Stimulated activated CD4-positive, alpha-beta T cell treated with anti-CD3 and anti-CD28 coated beads, Interleukin-1b, Interleukin-23, amount 100 ng/mL, for 1 hour (primary cell): Measurements from ENCODE around the gene TBC1D16.
"Not testable (repeated sequence)": the region's sequence is repeated elsewhere in the genome, so short reads cannot be mapped to it uniquely, and the experiment has no call there.

Experiments used
- DNase-seq, 2 donors: peaks; one replicate each; pipeline ENCODE4 v3.0.0-alpha.2; 2020; ENCODE audit warnings: low read depth in 2 of 2

Gene TBC1D16

GRCh38 chr17:80053102-80053501 is 17.4 kb upstream of the TBC1D16 start:
- no peak for DNase-seq

GRCh38 chr17:80051681-80052080 is 16.0 kb upstream of the TBC1D16 start:
- DNase-seq = no peak

- DNase-seq = no peak
These were observed 15.0 kb upstream of the TBC1D16 start for GRCh38 chr17:80050706-80051105.

GRCh38 chr17:80049986-80050385 is 14.3 kb upstream of the TBC1D16 start:
- DNase-seq = no peak

- no peak for DNase-seq
These were observed 11.5 kb upstream of the TBC1D16 start for GRCh38 chr17:80047176-80047575.

GRCh38 chr17:80046709-80047108 is 11.0 kb upstream of the TBC1D16 start:
- not testable (repeated sequence) for DNase-seq

- DNase-seq = no peak
These were observed 10.0 kb upstream of the TBC1D16 start for GRCh38 chr17:80045703-80046102.

GRCh38 chr17:80043963-80044362 is 8.3 kb upstream of the TBC1D16 start:
- DNase-seq = no peak

- DNase-seq = no peak
These were observed 1.2 kb upstream of the TBC1D16 start for GRCh38 chr17:80036715-80037477.

GRCh38 chr17:80035937-80036714 is 454 bp upstream of the TBC1D16 start, which contains the start of gene CCDC40:
Gene CCDC40 (plus strand): TSS chr17:80036642. CDS start chr17:80036663, 21 bp downstream.
- peak; percentile 26 to 32 for DNase-seq

- DNase-seq = no peak
These were observed 633 bp downstream of the TBC1D16 start for GRCh38 chr17:80034791-80035686.

GRCh38 chr17:80033840-80034239 is 1.8 kb downstream of the TBC1D16 start:
- no peak for DNase-seq

- no peak for DNase-seq
These were observed 3.0 kb downstream of the TBC1D16 start for GRCh38 chr17:80032614-80033171.

- DNase-seq = no peak
These were observed 3.8 kb downstream of the TBC1D16 start for GRCh38 chr17:80031691-80032430.

GRCh38 chr17:80030730-80031410 is 4.8 kb downstream of the TBC1D16 start:
- no peak for DNase-seq

- no peak for DNase-seq
These were observed 6.3 kb downstream of the TBC1D16 start for GRCh38 chr17:80029258-80029974.

- no peak for DNase-seq
These were observed 7.6 kb downstream of the TBC1D16 start for GRCh38 chr17:80028030-80028429.

GRCh38 chr17:80027043-80027435 is 8.6 kb downstream of the TBC1D16 start:
- DNase-seq = no peak

GRCh38 chr17:80026359-80027042 is 9.2 kb downstream of the TBC1D16 start:
- DNase-seq = no peak
